Smooth muscle cell (in vitro differentiated cells): ENCODE data around the gene DNAJA2. TPM values are rescaled to one million over a fixed set of nuclear protein-coding genes. Genes with fewer than 3 reads are reported as not detected.

ENCODE experiments used
- DNase-seq: peaks from one replicate; lab custom pipeline; 2025; ENCODE audit not compliant: unreplicated experiment; lab: John Stamatoyannopoulos, UW
- H2AFZ ChIP-seq: fragments of 200-600 bp; sonication (generic); 2 replicates; pipeline ENCODE4 v1.6.0; 2016; ENCODE audit warnings: antibody characterized with exemption, low read depth, mild to moderate bottlenecking
- H3F3A ChIP-seq: fragments of 200-600 bp; sonication (generic); 2 replicates; pipeline ENCODE4 v1.6.0; 2017; ENCODE audit warnings: antibody characterized with exemption, low read depth
- H3K27ac ChIP-seq: fragments of 200-600 bp; sonication (generic); 2 replicates; pipeline ENCODE4 v1.5.1; 2016; ENCODE audit warnings: low read depth, mild to moderate bottlenecking
- H3K27me3 ChIP-seq: fragments of 200-600 bp; sonication (generic); 2 replicates; pipeline ENCODE4 v1.6.1; 2016; ENCODE audit warnings: low read depth, mild to moderate bottlenecking
- H3K36me3 ChIP-seq: fragments of 200-600 bp; sonication (generic); 2 replicates; pipeline ENCODE4 v1.5.1; 2016; ENCODE audit warnings: low read depth
- H3K4me1 ChIP-seq: fragments of 200-600 bp; sonication (generic); 2 replicates; pipeline ENCODE4 v1.5.1; 2016; ENCODE audit warnings: low read depth
- H3K4me2 ChIP-seq: fragments of 200-600 bp; sonication (generic); 2 replicates; pipeline ENCODE4 v1.6.0; 2016; ENCODE audit warnings: mild to moderate bottlenecking
- H3K4me3 ChIP-seq: fragments of 200-600 bp; sonication (generic); 2 replicates; pipeline ENCODE4 v1.5.1; 2016; ENCODE audit warnings: mild to moderate bottlenecking
- H3K79me2 ChIP-seq: fragments of 200-600 bp; sonication (generic); 2 replicates; pipeline ENCODE4 v1.6.0; 2016; ENCODE audit warnings: low read depth, mild to moderate bottlenecking
- H3K9ac ChIP-seq: fragments of 200-600 bp; sonication (generic); 2 replicates; pipeline ENCODE4 v1.6.0; 2016; ENCODE audit warnings: low read depth
- H3K9me3 ChIP-seq: fragments of 200-600 bp; sonication (generic); replicated peaks from 2 replicates; pipeline ENCODE4 v1.5.1; 2016; ENCODE audit warnings: low read depth
- H4K20me1 ChIP-seq: fragments of 200-600 bp; sonication (generic); 2 replicates; pipeline ENCODE4 v1.6.0; 2016; ENCODE audit warnings: low read depth
- CTCF ChIP-seq: fragments of 200-600 bp; sonication (generic); IDR thresholded peaks from 2 replicates; pipeline ENCODE4 v1.5.1; 2017; ENCODE audit warnings: borderline replicate concordance, mild to moderate bottlenecking, antibody characterized with exemption; ENCODE audit not compliant: insufficient read depth, poor library complexity, severe bottlenecking
- WGBS: methylation state at CpG from one replicate; pipeline ENCODE4 v1.1.7; 2016; ENCODE audit warnings: low lambda C conversion rate; 5-methylcytosine and 5-hydroxymethylcytosine counted together
- polyA plus RNA-seq: library from polyadenylated mRNA; unstranded; fragments of >200 nt; fragmentation: Nextera tagmentation; extraction: Ambion mirVana; gene quantifications from 2 replicates; pipeline ENCODE4 v1.2.1, GENCODE V29; 2016
- total RNA-seq: library from RNA; depleted of rRNA; stranded (reverse); fragments of >200 nt; gene quantifications from 2 replicates; pipeline ENCODE4 v1.2.3, GENCODE V29; 2014

DNAJA2 gene
- total and polyA plus RNA-seq, 2 experiments from 2014 or later = 36.4 to 52.2 TPM

- H3F3A ChIP-seq = no peaks in the 10 kb centered on the region
- no peaks in the 10 kb centered on the region for H3K27me3 ChIP-seq
- no peaks in the 10 kb centered on the region for H3K9me3 ChIP-seq
- H3K79me2 ChIP-seq = no peaks in the 10 kb centered on the region
- peaks cover 14% of the 10 kb centered on the region for H4K20me1 ChIP-seq
- H3K4me3 ChIP-seq = no peak overlapping the region
- no peaks in the 10 kb centered on the region for H3K36me3 ChIP-seq
- 98% methylated on average over 13 of the region's 13 CpGs for WGBS
- no peak overlapping the region for H3K9ac ChIP-seq
- H3K4me2 ChIP-seq = no peak overlapping the region
- no peak overlapping the region for H3K27ac ChIP-seq
- TF ChIP-seq CTCF = no peak
- DNase-seq = no peak
- no peaks in the 10 kb centered on the region for H3K4me1 ChIP-seq
- H2AFZ ChIP-seq = no peak overlapping the region
Observed at GRCh38 chr16:46926470-46927225, 46.8 kb downstream of the DNAJA2 start.

- no peak overlapping the region for H2AFZ ChIP-seq
- no peaks in the 10 kb centered on the region for H3K4me1 ChIP-seq
- peaks cover 24% of the 10 kb centered on the region for H4K20me1 ChIP-seq
- H3K27ac ChIP-seq = no peak overlapping the region
- no peaks in the 10 kb centered on the region for H3K9me3 ChIP-seq
- no peak overlapping the region for H3K9ac ChIP-seq
- no peaks in the 10 kb centered on the region for H3K36me3 ChIP-seq
- no peaks in the 10 kb centered on the region for H3K79me2 ChIP-seq
- TF ChIP-seq CTCF = no peak
- 96% methylated on average over 6 of the region's 6 CpGs for WGBS
- no peak overlapping the region for H3K4me3 ChIP-seq
- no peaks in the 10 kb centered on the region for H3F3A ChIP-seq
- H3K27me3 ChIP-seq = no peaks in the 10 kb centered on the region
- DNase-seq = no peak
- H3K4me2 ChIP-seq = no peak overlapping the region
Observed at GRCh38 chr16:46924402-46924801, 49.1 kb downstream of the DNAJA2 start.

- Histone ChIP-seq H3K9ac (no peak overlapping the region), H4K20me1 (peaks cover 21% of the 10 kb centered on the region), H3K36me3 (no peaks in the 10 kb centered on the region), H2AFZ (no peak overlapping the region), H3K27me3 (no peaks in the 10 kb centered on the region), H3K79me2 (no peaks in the 10 kb centered on the region), H3K4me2 (no peak overlapping the region), H3K27ac (no peak overlapping the region), H3F3A (no peaks in the 10 kb centered on the region), H3K4me1 (no peaks in the 10 kb centered on the region), H3K4me3 (no peak overlapping the region), H3K9me3 (no peaks in the 10 kb centered on the region)
- WGBS = 82% methylated on average over 19 of the region's 19 CpGs
- DNase-seq = no peak
- no peak for TF ChIP-seq CTCF
Observed at GRCh38 chr16:46923513-46924295, 49.8 kb downstream of the DNAJA2 start.
